HG03457 (cell line): ENCODE data around the gene COL7A1.
"Not testable (repeated sequence)": the region's sequence is repeated elsewhere in the genome, so short reads cannot be mapped to it uniquely, and the experiment has no call there.

ENCODE experiments used
- ATAC-seq: cut with Tn5 transposase; IDR thresholded peaks from one replicate; pipeline ENCODE4 v1.9.1; 2021; ENCODE audit warnings: moderate number of reproducible peaks; ENCODE audit not compliant: unreplicated experiment

COL7A1 gene

GRCh38 chr3:48548126-48548525 lies 47.0 kb downstream of the COL7A1 start:
- no peak for ATAC-seq

DNA sequence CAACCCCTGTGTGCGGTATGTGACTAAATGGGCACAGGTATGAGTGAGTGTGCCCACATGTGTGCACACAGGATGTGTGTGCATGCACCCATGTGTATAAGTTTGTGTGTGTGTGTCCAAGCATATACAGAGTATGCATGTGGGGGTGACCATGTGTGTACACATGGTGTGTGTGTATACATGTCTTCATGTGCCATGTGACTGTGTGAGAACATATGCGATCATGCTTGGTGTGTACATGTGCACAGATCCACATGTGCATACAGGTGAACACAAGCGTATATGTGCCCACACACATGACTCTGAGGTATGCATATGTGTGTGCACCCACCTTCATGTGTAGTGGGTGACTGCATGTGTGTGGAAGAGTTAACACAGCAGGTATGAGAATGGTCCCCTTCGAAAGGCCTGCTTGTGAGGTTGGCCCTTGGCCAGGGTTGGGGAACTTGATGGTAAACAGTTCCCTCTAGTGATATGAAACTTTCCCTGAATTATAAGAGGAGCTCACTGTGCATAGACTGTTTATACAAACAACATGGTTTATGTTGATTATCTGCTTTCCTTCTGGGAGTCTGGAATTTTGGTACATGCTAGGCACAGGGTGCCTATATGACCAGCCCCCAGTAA lies 48.8 kb downstream of the COL7A1 start:
- ATAC-seq = no peak

DNA sequence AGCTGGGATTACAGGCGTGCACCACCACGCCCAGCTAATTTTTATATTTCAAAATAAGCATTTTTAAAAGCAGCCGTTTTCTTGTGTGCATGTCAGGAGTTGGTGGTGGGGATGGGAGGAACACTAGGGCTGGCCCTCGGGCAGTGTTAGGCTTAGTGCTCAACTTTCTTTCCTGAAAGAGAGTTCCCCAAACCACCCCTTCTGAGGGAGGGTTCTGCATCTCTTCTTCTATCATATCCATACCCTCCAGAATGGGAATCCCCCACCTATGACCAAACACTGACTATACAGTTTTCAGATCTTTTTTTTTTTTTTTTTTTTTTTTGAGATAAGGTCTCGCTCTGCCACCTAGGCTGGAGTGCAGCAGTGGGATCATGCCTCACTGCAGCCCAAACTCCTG lies 51.0 kb downstream of the COL7A1 start:
- no peak for ATAC-seq

DNA sequence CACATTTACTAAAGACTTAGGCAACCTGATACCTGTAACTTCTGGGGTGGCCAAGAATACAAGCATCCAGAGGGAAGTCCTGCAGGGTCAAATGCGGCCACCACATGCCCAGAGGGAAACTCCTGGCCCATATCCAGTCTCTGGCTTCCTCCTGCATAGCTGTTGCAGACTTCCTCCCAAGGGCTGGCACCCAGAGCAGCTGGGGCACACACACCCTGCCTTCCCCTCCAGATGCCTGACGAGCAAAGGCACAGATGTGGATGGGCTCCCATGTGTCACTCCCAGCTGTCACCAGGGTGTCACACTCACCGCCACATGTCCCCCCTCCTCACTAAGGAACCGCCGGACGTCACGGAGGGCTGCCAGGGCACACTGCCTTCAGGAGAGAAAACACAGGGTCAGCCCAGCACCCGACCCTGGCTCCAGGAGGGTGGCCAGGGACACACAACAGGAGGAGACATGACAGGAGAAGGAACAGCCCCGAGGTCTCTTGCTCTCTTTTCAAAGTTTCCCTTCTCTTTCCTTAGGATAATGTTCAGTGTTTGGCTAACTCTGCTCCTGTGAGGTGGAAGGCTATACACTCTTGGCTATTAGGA lies 51.8 kb downstream of the COL7A1 start:
- no peak for ATAC-seq

DNA sequence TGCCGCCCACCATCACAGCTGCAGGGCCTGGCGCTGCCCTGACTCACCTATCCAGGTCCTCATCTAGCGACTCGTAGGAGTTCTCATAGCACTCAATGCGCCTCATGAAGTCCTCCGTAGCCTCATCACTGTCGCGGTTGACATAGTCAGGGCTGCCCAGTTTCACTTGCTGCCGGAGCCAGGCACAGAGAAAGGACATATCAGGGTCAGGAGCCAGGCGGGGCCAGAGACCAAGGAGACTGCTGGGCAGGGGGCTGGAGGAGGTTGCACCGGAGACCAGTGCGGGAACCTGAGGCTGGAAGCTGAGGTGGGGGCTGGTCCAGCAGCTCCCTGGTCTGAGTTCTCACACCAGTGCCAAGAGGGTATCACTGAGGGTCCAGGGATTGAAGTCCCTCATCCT lies 56.7 kb downstream of the COL7A1 start:
- ATAC-seq = no peak

GRCh38 chr3:48536785-48537184 lies 58.3 kb downstream of the COL7A1 start:
- ATAC-seq = no peak

- ATAC-seq = no peak
These were observed 59.0 kb downstream of the COL7A1 start for GRCh38 chr3:48536116-48536515.

- no peak for ATAC-seq
These were observed 59.6 kb downstream of the COL7A1 start for GRCh38 chr3:48535578-48535977.

DNA sequence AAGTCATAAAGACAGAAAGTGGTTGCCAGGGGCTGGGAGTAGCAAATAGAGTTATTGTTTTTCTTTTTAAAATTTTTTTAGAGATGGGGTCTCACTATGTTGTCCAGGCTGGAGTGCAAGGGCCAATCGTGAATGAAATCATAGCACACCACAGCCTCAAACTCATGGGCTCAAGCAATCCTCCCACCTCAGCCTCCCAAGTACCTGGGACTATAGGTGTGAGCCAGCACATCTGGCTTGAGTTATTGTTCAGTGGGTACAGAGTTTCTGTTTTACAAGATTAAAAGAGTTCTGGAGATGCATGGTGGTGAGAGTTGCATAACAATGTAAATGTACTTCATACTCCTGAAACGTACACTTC lies 62.2 kb downstream of the COL7A1 start:
- ATAC-seq = no peak

DNA sequence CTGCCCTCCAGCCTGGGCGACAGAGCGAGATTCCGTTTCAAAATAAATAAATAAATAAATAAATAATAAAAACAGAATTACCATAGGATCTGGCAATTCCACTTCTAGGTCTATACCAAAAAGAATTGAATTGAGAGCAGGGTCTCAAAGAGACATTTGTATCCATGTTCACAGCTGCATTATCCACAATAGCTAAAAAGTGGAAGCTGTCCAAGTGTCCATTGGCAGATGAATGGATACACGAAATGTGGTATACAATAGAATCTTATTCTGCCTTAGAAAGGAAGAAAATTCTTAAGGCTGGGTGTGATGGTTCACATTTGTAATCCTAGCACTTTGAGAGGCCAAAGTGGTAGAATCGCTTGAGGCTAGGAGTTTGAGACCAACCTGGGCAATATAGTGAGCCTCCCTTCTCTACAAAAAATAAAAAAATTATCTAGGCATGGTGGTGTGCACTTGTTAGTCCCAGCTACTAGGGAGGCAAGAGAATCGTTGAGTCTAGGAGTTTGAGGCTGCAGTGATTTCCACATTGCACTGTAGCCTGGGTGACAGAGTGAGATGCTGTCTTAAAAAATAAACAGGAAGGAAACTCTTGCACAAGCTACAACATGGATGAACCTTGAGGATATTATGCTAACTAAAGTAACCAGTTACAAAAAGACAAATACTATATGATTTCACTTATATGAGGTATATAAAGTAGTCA lies 62.7 kb downstream of the COL7A1 start:
- ATAC-seq = no peak

DNA sequence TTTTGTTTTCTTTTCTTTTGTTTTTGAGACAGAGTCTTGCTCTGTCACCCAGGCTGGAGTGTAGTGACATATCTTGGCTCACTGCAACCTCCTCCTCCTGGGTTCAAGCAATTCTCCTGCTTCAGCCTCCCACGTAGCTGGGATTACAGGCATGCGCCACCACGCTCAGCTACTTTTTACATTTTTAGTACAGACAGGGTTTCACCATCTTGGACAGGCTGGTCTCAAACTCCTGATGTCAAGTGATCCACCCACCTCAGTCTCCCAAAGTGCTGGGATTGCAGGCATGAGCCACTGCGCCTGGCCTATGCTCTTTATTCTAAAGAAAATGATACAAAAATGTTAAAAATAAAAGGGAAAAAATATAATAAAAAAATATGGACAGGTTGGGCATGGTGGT lies 64.4 kb downstream of the COL7A1 start:
- ATAC-seq = not testable (repeated sequence)

GRCh38 chr3:48528754-48529153 lies 66.4 kb downstream of the COL7A1 start:
- ATAC-seq = no peak

DNA sequence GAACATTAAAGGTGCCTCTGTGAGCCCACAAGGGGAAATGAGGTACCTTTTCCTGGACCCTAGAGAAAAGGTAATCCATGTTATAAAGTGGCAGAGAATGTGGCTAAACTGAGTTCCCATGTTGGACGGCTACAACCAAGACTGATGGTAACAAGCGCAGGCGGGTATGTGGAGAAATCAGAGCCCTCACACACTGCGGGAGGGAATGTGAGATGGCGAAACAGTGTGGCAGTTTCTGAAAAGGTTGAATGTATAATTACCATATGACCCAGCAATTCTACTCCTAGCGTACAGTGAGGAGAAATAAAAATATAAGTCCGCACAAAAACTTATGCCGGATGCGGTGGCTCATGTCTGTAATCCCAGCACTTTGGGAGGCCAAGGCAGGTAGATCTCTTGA lies 67.1 kb downstream of the COL7A1 start:
- ATAC-seq = no peak

DNA sequence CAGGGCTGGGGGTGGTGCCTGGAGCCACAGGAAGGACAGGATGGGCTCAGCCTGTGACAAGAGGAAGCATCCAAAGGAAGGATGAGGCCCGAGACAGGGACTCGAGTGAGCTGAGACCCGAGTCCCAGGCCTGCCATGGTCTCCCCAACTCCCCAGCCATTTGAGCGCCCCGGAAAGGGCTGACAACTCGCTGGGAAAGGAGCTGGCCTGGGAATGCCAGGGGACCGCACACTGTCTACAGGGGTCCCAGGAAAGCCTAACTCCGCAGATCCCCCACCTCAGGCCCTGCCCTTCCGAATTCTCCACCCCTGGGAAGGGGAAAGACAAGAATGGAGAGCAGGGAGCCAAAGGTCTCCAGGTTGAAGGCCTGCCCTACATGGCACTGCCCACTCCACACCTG lies 70.2 kb downstream of the COL7A1 start:
- no peak for ATAC-seq

DNA sequence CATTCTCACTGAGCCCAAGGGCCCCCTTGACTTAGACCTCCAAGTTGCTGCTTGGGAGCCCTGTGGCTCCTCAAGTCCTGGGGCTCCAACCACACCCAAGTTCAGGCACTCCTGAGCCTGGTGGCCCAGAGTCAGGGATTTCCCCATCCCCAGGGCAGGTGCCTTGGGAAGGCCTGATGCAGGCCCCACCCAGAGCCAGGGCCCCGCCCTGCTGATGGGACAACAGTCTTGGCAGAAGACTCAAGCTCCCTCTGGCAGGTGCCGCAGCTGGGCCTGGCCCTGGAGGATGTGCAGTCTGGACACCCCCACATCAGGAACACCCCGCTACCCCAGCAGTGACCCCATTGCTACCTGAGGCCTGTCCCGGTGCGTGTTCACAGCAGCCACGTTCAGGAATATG lies 73.5 kb downstream of the COL7A1 start:
- ATAC-seq = no peak

DNA sequence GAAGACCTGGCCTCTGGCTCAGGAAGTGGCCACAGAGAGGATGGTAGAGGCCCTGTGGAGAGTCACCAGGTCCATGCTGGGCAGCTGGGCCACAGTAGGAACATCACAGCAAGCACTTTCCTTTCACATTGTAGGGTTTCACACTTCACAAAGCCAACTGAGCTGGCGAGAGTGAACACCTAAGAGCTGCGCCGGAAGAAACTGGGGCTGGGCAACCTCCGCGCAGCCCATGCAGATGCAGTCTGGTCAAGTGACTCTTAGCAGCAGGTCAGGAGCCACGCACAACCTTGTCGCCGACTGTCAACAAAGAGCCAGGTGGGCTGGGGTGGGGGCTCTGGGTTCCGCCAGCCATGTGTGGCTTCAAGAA lies 75.9 kb downstream of the COL7A1 start:
- no peak for ATAC-seq

DNA sequence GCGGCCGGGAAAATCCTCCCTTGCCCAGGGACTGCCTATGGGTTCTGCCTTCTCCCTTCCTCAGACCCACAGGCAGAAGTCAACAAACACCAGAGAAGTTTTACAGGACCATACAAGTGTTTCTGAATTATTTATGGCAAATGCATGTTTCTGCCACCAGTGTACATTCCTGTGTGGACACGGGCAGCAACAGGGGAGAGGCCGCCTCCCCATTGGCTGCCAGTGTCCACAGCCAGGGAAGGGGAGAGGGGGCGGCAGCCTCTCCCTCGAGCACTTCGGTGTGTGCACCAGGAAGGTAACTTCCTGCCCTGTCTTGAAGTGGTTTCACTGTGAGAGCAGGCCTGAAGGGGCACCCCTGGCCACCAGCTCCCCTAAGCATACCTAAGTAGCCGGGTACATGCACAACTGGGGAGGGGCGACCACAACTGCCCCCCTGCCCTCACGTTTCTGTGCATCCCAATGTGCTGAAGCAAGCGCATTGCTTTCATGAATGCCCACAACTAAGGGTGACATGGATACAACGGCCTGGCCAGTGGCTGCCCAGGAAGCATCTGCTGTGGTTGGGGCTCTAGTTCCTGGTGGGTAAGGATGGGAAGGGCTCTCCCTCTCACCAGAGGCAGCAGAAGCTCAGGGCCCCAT lies 76.4 kb downstream of the COL7A1 start:
- ATAC-seq = no peak

DNA sequence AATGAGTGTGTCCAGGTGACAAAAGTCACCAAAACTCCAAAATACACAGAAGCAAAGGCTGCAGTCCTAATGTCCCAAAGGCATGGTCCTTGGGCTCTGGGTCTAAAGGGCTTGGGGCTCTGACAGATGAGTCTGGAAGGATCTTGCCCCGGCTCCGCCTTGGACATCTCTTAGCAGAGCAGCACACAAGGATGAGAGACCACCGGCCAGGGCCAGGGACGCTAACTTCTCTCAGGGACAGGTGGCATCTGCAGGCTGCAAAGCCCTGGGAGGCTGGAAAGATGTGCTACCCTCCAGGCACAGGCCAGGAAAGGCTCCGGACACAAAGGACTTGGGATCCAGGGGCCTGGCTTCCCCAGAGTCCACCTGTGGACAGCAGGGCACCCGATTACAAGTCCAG lies 77.1 kb downstream of the COL7A1 start:
- no peak for ATAC-seq

GRCh38 chr3:48516571-48516970 lies 78.6 kb downstream of the COL7A1 start:
- ATAC-seq = no peak

- no peak for ATAC-seq
These were observed 80.5 kb downstream of the COL7A1 start for GRCh38 chr3:48514431-48515227.
